ENCODE measurements around the gene RNH1. TPM values are rescaled to one million over a fixed set of nuclear protein-coding genes. Genes with fewer than 3 reads are reported as not detected.
A peak's percentile ranks its signal among the peaks of the same experiment; 100 is the strongest.

The RNH1 gene
- total RNA-seq, 1 experiment from 2014 or later = 288 TPM

GRCh38 chr11:535210-535518 lies 28.1 kb upstream of the RNH1 start:
- Mint-ChIP-seq H3K27ac (ENCODE audit: low read depth, unreplicated experiment) (peak overlapping the region; percentile 61), H3K36me3 (ENCODE audit: insufficient read depth, unreplicated experiment) (peaks cover 33% of the 10 kb centered on the region), H3K9me3 (ENCODE audit: unreplicated experiment) (no peaks in the 10 kb centered on the region), H3K27me3 (ENCODE audit: insufficient read depth, unreplicated experiment) (no peaks in the 10 kb centered on the region), H3K4me3 (ENCODE audit: unreplicated experiment) (peak overlapping the region; percentile 76), H3K4me1 (ENCODE audit: insufficient read depth, unreplicated experiment) (no peaks in the 10 kb centered on the region)
- ChIA-PET POLR2A (interaction anchor here (0.9 to 2.9 kb wide), 19 partner anchors 9 to 271 kb away, joined by 3 to 35 read pairs (median 7); partner anchors contain the start of genes LMNTD2, PHRF1, PTDSS2 and RNH1), CTCF (interaction anchor here (1.2 to 1.6 kb wide), 2 partner anchors 10 to 12 kb away, joined by 4 to 6 read pairs; no protein-coding TSS in a partner anchor)
- BruUV-seq (replicated peaks) = no TSS peak
- intact Hi-C loops (cut with micrococcal nuclease) = no loop called here
- no peak for DNase-seq (ENCODE audit: unreplicated experiment)
- no peak for TF ChIP-seq CTCF (IDR thresholded peaks at IDR 0.05; ENCODE audit: unreplicated experiment)

- Mint-ChIP-seq H3K36me3 (ENCODE audit: insufficient read depth, unreplicated experiment) (peaks cover 33% of the 10 kb centered on the region), H3K27me3 (ENCODE audit: insufficient read depth, unreplicated experiment) (no peaks in the 10 kb centered on the region), H3K27ac (ENCODE audit: low read depth, unreplicated experiment) (peak overlapping the region; percentile 61), H3K9me3 (ENCODE audit: unreplicated experiment) (no peaks in the 10 kb centered on the region), H3K4me1 (ENCODE audit: insufficient read depth, unreplicated experiment) (no peaks in the 10 kb centered on the region), H3K4me3 (ENCODE audit: unreplicated experiment) (peak overlapping the region; percentile 76)
- BruUV-seq (replicated peaks) = no TSS peak
- peak; percentile 85 for DNase-seq (ENCODE audit: unreplicated experiment)
- no peak for TF ChIP-seq CTCF (IDR thresholded peaks at IDR 0.05; ENCODE audit: unreplicated experiment)
- ChIA-PET POLR2A (interaction anchor here (0.8 to 2.9 kb wide), 15 partner anchors 9 to 299 kb away, joined by 3 to 35 read pairs (median 5); partner anchors contain the start of genes PHRF1, PKP3 and RNH1), CTCF (interaction anchor here (0.7 to 3.6 kb wide), 4 partner anchors 11 to 1265 kb away, joined by 3 to 23 read pairs (median 5); no protein-coding TSS in a partner anchor)
- intact Hi-C loops (cut with micrococcal nuclease) = no loop called here
Measured at GRCh38 chr11:534396-535209, 27.6 kb upstream of the RNH1 start.

GRCh38 chr11:533586-534395 lies 26.7 kb upstream of the RNH1 start:
- POLR2A ChIA-PET = interaction anchor here (0.8 to 2.9 kb wide), 13 partner anchors 8 to 300 kb away, joined by 3 to 35 read pairs (median 5); partner anchors contain the start of genes PHRF1, PKP3 and RNH1
- H3K27ac Mint-ChIP-seq (ENCODE audit: low read depth, unreplicated experiment) = peak overlapping the region; percentile 61
- intact Hi-C loops (cut with micrococcal nuclease) = no loop called here
- H3K4me3 Mint-ChIP-seq (ENCODE audit: unreplicated experiment) = peak overlapping the region; percentile 76
- CTCF ChIA-PET = interaction anchor here (0.5 to 3.6 kb wide), 5 partner anchors 13 to 1266 kb away, joined by 3 to 23 read pairs (median 4); no protein-coding TSS in a partner anchor
- no peak for TF ChIP-seq CTCF (IDR thresholded peaks at IDR 0.05; ENCODE audit: unreplicated experiment)
- BruUV-seq (replicated peaks) = TSS peak; percentile 70
- DNase-seq (ENCODE audit: unreplicated experiment) = no peak
- H3K27me3 Mint-ChIP-seq (ENCODE audit: insufficient read depth, unreplicated experiment) = no peaks in the 10 kb centered on the region
- H3K36me3 Mint-ChIP-seq (ENCODE audit: insufficient read depth, unreplicated experiment) = peaks cover 34% of the 10 kb centered on the region
- H3K9me3 Mint-ChIP-seq (ENCODE audit: unreplicated experiment) = no peaks in the 10 kb centered on the region
- no peaks in the 10 kb centered on the region for H3K4me1 Mint-ChIP-seq (ENCODE audit: insufficient read depth, unreplicated experiment)
